MM.1S (cell line): Measurements from ENCODE around the gene SEC24B.

Experiments
- CTCF ChIP-seq: fragments of 300-600 bp; sonication (generic); IDR thresholded peaks from 2 replicates; pipeline ENCODE4 v1.5.1; 2016; ENCODE audit warnings: antibody characterized with exemption, low read length, mixed read lengths
- EZH2 ChIP-seq: fragments of 300-600 bp; sonication (generic); optimal IDR thresholded peaks from 2 replicates; pipeline ENCODE3; 2017; ENCODE audit warnings: low read depth, mild to moderate bottlenecking, antibody characterized with exemption, low read length, mixed read lengths

GRCh38 chr4:109465069-109465468, 31.5 kb downstream of the SEC24B start:
- TF ChIP-seq CTCF: no peak
- no peak for TF ChIP-seq EZH2
